NCI-H510A (cell line): Measurements from ENCODE around the gene CLCN6.

Experiments
- DNase-seq: peaks from one replicate; lab custom pipeline; 2025; lab: John Stamatoyannopoulos, UW

Gene CLCN6

GRCh38 chr1:11879311-11880180 lies 73.6 kb downstream of the CLCN6 start:
- no peak for DNase-seq

- DNase-seq = no peak
Measured at GRCh38 chr1:11880181-11880575, 74.2 kb downstream of the CLCN6 start.

GRCh38 chr1:11880911-11881748 lies 75.1 kb downstream of the CLCN6 start:
- peak; percentile 64 for DNase-seq

- no peak for DNase-seq
Measured at GRCh38 chr1:11881749-11882441, 75.9 kb downstream of the CLCN6 start.

GRCh38 chr1:11882814-11883538 lies 77.0 kb downstream of the CLCN6 start:
- peak; percentile 82 for DNase-seq

GRCh38 chr1:11885916-11886315 lies 79.9 kb downstream of the CLCN6 start:
- DNase-seq = no peak

GRCh38 chr1:11886986-11887665 lies 81.1 kb downstream of the CLCN6 start:
- no peak for DNase-seq

GRCh38 chr1:11887666-11888007 lies 81.6 kb downstream of the CLCN6 start:
- no peak for DNase-seq

GRCh38 chr1:11888206-11888876 lies 82.3 kb downstream of the CLCN6 start:
- no peak for DNase-seq

GRCh38 chr1:11888877-11889208 lies 82.9 kb downstream of the CLCN6 start:
- no peak for DNase-seq

GRCh38 chr1:11891433-11892186 lies 85.6 kb downstream of the CLCN6 start:
- DNase-seq = no peak
